GM12874 (cell line): ENCODE data around the gene VAV2.

Experiments
- TF ChIP-seq, protein P1 (sequence below): IDR thresholded peaks from 2 replicates; pipeline ENCODE4 v1.5.1; 2011; ENCODE audit warnings: low read depth, mild to moderate bottlenecking, control low read depth, low read length, moderate library complexity; ENCODE audit not compliant: insufficient read depth

The VAV2 gene

DNA sequence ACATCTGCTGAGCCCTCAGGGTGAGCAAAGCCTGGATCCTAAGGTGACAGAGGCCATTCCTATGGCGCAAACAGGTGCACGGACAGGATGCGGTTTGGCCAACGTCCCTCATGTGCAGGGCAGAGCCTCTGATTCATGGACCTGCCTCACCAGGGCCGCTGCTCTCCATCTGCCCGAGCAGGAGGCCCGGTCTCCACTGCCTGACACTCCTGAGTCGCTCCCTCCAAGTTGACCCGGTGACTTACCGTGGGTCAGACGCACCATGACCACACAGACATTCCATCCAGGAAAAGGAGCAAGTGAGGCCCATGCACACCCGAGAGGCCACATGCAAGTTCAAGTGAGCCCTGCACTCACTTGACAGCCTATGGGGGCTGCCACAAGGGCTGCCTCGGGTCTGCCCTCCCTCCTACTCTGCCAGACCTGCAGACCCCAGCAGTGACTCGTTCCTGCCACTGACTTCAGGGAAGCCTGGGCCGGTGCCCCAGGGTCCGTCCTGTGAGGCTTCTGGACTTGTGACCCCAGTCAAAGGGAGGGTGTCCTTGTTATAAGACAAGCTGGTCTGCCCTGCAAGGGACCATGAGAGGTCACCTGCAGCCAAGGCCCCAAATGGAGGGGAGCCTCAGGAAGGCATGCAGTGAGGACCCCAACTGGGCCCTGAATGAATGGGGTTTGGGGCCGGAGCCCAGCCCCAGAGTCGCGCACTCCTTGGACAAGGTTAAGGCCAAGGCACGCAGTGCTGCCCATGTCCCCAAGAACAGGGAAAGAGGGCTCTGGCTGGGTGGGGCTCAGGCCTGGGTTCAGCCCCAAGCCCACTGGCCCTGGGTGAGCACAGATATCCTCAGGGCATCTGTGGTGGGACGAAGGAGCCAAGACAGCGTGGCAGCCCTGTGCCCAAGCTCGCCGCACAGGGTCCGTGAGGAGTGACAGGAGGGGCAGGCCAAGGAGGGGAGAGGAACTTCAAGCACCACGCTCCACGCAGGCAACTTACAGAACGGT is 43.2 kb upstream of the VAV2 start:
- TF ChIP-seq, protein P1, sequence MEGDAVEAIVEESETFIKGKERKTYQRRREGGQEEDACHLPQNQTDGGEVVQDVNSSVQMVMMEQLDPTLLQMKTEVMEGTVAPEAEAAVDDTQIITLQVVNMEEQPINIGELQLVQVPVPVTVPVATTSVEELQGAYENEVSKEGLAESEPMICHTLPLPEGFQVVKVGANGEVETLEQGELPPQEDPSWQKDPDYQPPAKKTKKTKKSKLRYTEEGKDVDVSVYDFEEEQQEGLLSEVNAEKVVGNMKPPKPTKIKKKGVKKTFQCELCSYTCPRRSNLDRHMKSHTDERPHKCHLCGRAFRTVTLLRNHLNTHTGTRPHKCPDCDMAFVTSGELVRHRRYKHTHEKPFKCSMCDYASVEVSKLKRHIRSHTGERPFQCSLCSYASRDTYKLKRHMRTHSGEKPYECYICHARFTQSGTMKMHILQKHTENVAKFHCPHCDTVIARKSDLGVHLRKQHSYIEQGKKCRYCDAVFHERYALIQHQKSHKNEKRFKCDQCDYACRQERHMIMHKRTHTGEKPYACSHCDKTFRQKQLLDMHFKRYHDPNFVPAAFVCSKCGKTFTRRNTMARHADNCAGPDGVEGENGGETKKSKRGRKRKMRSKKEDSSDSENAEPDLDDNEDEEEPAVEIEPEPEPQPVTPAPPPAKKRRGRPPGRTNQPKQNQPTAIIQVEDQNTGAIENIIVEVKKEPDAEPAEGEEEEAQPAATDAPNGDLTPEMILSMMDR: no peak

DNA sequence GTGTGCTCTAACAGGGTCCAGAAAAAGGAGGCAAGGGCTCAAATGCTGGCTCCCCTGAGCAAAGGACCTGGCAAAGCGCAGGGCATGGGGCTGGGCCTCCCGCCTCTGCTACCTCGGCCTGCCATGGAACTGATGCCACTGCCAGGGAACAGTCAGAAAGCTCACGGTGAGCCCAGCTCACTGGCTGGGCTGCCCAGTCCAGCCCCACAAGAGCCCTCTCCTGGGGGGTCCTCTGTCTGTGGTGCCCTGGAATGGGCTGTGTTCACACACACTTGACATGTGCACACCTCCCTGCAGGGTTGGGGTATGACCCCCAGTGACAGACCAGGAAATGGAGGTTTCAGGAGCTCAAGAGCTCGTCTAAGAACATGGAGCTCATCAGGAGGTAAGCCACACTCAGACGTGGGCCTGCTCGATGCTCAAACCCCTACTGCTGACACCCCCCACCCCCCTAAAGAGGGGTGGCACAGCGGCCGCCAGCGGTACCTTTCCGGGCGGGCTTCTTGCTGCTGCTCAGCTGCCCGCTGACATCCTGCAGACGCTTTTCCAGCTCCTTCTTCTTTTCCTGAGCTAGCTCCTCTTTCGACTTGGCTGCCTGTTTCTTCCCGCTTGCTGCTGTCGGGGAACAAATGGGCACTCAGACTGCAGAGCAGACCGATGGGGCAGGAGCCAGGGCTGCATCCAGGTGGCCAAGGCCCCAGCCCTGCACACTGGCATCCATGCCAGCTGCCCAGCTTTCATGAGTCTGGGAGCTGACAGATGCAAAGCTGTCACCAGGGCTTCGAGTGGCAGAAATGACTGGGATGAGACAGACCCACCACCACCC is 42.3 kb upstream of the VAV2 start:
- TF ChIP-seq, protein P1: no peak

DNA sequence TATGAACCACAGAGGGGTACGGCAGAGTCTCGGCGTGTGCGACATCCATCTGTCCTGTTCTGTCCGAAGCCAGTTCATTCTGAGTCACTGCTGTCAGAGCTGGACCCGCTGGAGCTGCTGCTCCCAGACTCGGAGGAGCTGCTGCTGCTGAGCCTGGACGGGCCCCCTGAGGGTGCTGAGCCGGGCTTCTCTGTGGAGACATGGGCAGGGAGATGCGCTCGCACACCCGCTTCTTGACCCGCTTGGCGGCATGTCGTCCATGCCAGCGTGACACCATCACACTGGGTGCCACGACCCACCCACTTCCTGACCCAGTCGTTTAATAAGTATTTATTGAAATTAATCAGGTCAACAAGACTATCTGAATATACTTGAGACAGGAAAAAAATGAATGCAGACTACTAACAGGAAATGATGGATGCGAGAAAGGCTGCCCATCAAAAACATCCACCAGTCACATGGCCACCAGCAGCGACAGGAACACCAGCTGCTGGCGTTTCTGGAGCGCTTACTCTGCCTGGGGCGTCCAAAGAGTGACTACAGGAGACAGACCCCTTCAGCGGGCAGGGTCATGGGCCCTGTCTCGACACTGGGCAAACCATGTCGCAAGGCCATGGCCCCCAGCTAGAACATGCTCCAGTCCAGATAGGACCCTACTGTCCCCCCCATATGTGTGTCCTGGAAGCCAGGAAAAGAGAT is 41.5 kb upstream of the VAV2 start:
- TF ChIP-seq, protein P1: no peak

DNA sequence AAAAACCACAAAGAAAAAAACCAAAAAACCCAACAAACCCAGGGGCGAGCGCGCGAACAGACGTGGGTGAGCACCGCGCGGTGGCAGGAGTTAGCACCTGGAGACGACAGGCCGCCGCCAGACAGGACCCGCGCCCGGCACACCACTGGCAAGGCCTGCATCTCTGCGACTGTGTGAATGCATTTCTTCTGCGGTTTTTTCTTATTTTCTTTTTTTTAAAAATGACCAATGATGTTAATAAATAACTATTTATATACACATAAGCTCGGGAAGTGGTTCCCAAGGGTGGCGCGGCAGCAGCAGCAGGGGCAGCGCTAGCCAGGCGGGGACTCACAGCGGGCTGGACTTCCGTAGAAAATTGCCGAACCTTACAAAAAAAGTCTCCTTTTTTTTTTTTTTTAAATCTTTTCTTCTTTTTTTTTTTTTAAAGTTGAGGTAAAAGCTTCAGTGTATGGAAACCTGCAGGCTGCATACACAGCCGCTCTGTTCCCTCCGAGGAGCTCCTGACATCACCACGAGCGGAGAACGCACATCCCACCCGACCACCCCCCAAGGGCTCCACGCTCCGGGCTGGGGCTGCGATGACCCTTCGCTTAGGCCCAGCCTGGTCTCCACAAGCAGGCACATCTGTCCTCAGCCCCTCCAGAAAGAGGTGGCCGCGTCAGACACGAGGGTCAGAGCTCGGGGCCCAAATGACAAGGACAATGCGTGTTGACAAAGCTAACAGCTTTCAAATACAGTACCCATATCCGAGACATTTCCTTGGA is 40.5 kb upstream of the VAV2 start:
- TF ChIP-seq, protein P1: no peak

DNA sequence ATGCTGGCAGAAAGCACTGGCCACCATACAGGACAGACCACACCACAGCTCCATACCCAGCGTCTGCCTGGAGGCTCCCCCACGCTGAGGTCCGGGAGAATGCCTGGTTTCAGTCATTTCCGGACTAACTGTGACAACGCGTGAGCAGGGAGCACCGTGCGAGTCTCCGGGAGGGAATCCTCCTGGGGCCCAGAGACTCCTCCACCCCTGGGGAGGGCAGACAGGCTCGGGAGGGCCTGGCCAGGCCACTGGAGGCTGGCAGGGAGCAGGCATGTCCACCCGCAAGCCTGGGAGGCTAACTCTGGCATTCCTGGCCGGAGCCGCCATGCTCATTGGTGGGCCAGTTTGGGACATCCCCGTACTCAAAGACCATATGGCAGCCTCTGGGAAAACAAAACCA is 39.7 kb upstream of the VAV2 start:
- TF ChIP-seq, protein P1: no peak

DNA sequence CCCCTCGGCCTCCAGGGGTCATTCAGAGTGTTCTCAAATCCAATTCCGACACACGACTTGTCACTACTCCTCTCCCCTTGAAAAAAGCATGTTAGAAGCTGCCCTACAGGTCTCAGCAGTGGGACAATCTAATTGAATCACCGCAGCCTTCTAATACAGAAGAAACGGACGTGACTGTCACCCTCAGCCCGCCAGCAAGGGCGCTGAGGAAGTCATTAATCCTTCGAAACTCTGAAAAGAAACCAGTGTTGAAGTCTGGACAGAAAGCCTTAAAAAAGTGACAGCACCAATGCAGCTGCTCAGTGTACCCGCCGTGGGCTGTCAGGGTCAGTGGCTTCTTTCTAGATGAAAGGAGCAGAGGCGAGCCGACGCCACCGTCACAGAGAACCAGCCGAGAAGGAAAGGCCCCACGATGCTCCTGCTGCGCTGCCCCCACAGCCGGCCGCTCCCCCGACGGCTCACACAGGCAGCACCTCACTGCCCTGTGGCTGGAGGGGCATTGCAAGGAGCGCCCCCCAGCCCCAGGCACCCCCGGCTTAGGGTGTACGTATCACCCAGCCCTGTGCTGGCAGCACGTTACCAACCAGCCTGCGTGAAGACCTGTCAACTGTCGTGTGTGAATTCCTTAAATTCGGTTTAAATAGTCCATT is 38.8 kb upstream of the VAV2 start:
- TF ChIP-seq, protein P1: no peak
